GM18526 (cell line): ENCODE results near the gene MTREX.

ENCODE experiments used
- POLR2A ChIP-seq: IDR thresholded peaks from 3 replicates; pipeline ENCODE4 v1.6.1; 2011; ENCODE audit not compliant: insufficient read length; ENCODE audit errors: extremely low read depth

The MTREX gene

GRCh38 chr5:55391707-55392106 lies 83.9 kb downstream of the MTREX start:
- no peak for TF ChIP-seq POLR2A

GRCh38 chr5:55392669-55393068 lies 84.9 kb downstream of the MTREX start:
- TF ChIP-seq POLR2A, result no peak

- no peak for TF ChIP-seq POLR2A
Measured at GRCh38 chr5:55393501-55394175, 85.8 kb downstream of the MTREX start.

GRCh38 chr5:55402199-55402598 lies 94.4 kb downstream of the MTREX start:
- no peak for TF ChIP-seq POLR2A

GRCh38 chr5:55406292-55406691 lies 98.5 kb downstream of the MTREX start:
- TF ChIP-seq POLR2A, result no peak

GRCh38 chr5:55407059-55407684 lies 99.4 kb downstream of the MTREX start:
- no peak for TF ChIP-seq POLR2A

- TF ChIP-seq POLR2A, result no peak
Measured at GRCh38 chr5:55407984-55408383, 100.2 kb downstream of the MTREX start.

- no peak for TF ChIP-seq POLR2A
Measured at GRCh38 chr5:55409775-55410174, 102.0 kb downstream of the MTREX start.

- no peak for TF ChIP-seq POLR2A
Measured at GRCh38 chr5:55410845-55411244, 103.1 kb downstream of the MTREX start.

- TF ChIP-seq POLR2A, result no peak
Measured at GRCh38 chr5:55411876-55412275, 104.1 kb downstream of the MTREX start.

- no peak for TF ChIP-seq POLR2A
Measured at GRCh38 chr5:55413644-55414043, 105.9 kb downstream of the MTREX start.

- TF ChIP-seq POLR2A, result no peak
Measured at GRCh38 chr5:55415071-55415470, 107.3 kb downstream of the MTREX start.

- no peak for TF ChIP-seq POLR2A
Measured at GRCh38 chr5:55416306-55416705, 108.5 kb downstream of the MTREX start.

GRCh38 chr5:55418994-55419968 lies 111.5 kb downstream of the MTREX start:
- TF ChIP-seq POLR2A, result no peak

- TF ChIP-seq POLR2A, result no peak
Measured at GRCh38 chr5:55421074-55421529, 113.3 kb downstream of the MTREX start.

- no peak for TF ChIP-seq POLR2A
Measured at GRCh38 chr5:55426455-55426854, 118.7 kb downstream of the MTREX start.
